PC-3 (cell line): ENCODE results near the gene DNAH2. TPM values are rescaled to one million over a fixed set of nuclear protein-coding genes. Genes with fewer than 3 reads are reported as not detected.

ENCODE experiments used
- ATAC-seq: fragments of 200-7000 bp; cut with Tn5 transposase; 2 replicates; pipeline ENCODE4 v1.9.1; 2020; ENCODE audit warnings: mild to moderate bottlenecking, moderate library complexity
- BruUV-seq: library from RNA; stranded (reverse); fragments of 400-500 nt; replicated peaks from 2 replicates; lab custom pipeline; 2021; lab: Mats Ljungman, UMichigan
- CTCF ChIA-PET: fragments of 300-600 bp; sonication (Branson Sonifier 250); formaldehyde crosslinking; loops from one replicate; lab custom pipeline; 2022; ENCODE audit warnings: antibody characterized with exemption; lab: Charles Lee
- POLR2A ChIA-PET: fragments of 300-600 bp; sonication (Branson Sonifier 250); formaldehyde crosslinking; loops from one replicate; lab custom pipeline; 2022; ENCODE audit warnings: antibody characterized with exemption; ENCODE audit not compliant: unreplicated experiment; lab: Charles Lee
- DNase-seq: peaks from one replicate; pipeline ENCODE4 v3.0.0-alpha.2; 2015
- H2AFZ ChIP-seq: fragments of 300-600 bp; sonication (generic); 2 replicates; pipeline ENCODE4 v1.6.0; 2016; ENCODE audit warnings: antibody characterized with exemption, low read length
- H3F3A ChIP-seq: fragments of 300-600 bp; sonication (generic); one replicate; pipeline ENCODE4 v1.6.0; 2017; ENCODE audit warnings: antibody characterized with exemption, low read length, control low read depth, mild to moderate bottlenecking; ENCODE audit not compliant: unreplicated experiment
- H3K27ac ChIP-seq: fragments of 300-600 bp; sonication (generic); 2 replicates; pipeline ENCODE4 v1.5.1; 2016; ENCODE audit warnings: mild to moderate bottlenecking, low read length
- H3K27me3 ChIP-seq: fragments of 300-600 bp; sonication (generic); 2 replicates; pipeline ENCODE4 v1.6.1; 2016; ENCODE audit warnings: low read length, mixed read lengths
- H3K36me3 ChIP-seq: fragments of 300-600 bp; sonication (generic); 2 replicates; pipeline ENCODE4 v1.6.1; 2016; ENCODE audit warnings: low read depth, mixed run types, low read length, mixed read lengths
- H3K4me1 ChIP-seq: fragments of 300-600 bp; sonication (generic); 2 replicates; pipeline ENCODE4 v1.5.1; 2016; ENCODE audit warnings: low read length; ENCODE audit not compliant: insufficient read depth
- H3K4me2 ChIP-seq: fragments of 300-600 bp; sonication (generic); 2 replicates; pipeline ENCODE4 v1.6.0; 2016; ENCODE audit warnings: low read length
- H3K4me3 ChIP-seq: fragments of 300-600 bp; sonication (generic); 2 replicates; pipeline ENCODE4 v1.5.1; 2016; ENCODE audit warnings: mild to moderate bottlenecking, low read length, mixed read lengths
- H3K79me2 ChIP-seq: fragments of 300-600 bp; sonication (generic); 2 replicates; pipeline ENCODE4 v1.6.1; 2017; ENCODE audit warnings: low read length, mixed read lengths
- H3K9ac ChIP-seq: fragments of 300-600 bp; sonication (generic); 2 replicates; pipeline ENCODE4 v1.6.0; 2016; ENCODE audit warnings: mild to moderate bottlenecking, low read length
- H3K9me2 ChIP-seq: fragments of 300-600 bp; sonication (generic); replicated peaks from 2 replicates; pipeline ENCODE4 v1.6.1; 2016; ENCODE audit warnings: mixed run types, low read length, mixed read lengths
- H3K9me3 ChIP-seq: fragments of 300-600 bp; sonication (generic); 2 replicates; pipeline ENCODE4 v1.6.1; 2016; ENCODE audit warnings: low read length, mixed read lengths
- H4K20me1 ChIP-seq: fragments of 300-600 bp; sonication (generic); 2 replicates; pipeline ENCODE4 v1.6.1; 2016; ENCODE audit warnings: low read length, mixed read lengths
- EZH2 ChIP-seq: fragments of 300-600 bp; sonication (generic); IDR thresholded peaks from one replicate; pipeline ENCODE4 v1.6.1; 2017; ENCODE audit warnings: antibody characterized with exemption, mild to moderate bottlenecking, low read length; ENCODE audit not compliant: unreplicated experiment
- EZH2phosphoT487 ChIP-seq: fragments of 300-600 bp; sonication (generic); IDR thresholded peaks from 2 replicates; pipeline ENCODE4 v1.6.1; 2018; ENCODE audit warnings: mild to moderate bottlenecking, antibody characterized with exemption, low read length, borderline replicate concordance
- intact Hi-C: fragments of 100-400 bp; cut with micrococcal nuclease; formaldehyde crosslinking; loops from 2 replicates; pipeline ENCODE4 v1.9.0; 2023
- total RNA-seq: library from RNA; depleted of rRNA; stranded (reverse); fragments of >200 nt; gene quantifications from 2 replicates; pipeline ENCODE4 v1.2.3, GENCODE V29; 2014
- TF ChIP-seq, protein P1 (sequence below): fragments of 300-600 bp; sonication (generic); conservative IDR thresholded peaks from 2 replicates; pipeline ENCODE4 v1.5.1; 2017; ENCODE audit warnings: antibody characterized with exemption, low read depth, mild to moderate bottlenecking, low read length

DNAH2 gene
- total RNA-seq, 1 experiment from 2014 or later, result 0.62 TPM

DNA sequence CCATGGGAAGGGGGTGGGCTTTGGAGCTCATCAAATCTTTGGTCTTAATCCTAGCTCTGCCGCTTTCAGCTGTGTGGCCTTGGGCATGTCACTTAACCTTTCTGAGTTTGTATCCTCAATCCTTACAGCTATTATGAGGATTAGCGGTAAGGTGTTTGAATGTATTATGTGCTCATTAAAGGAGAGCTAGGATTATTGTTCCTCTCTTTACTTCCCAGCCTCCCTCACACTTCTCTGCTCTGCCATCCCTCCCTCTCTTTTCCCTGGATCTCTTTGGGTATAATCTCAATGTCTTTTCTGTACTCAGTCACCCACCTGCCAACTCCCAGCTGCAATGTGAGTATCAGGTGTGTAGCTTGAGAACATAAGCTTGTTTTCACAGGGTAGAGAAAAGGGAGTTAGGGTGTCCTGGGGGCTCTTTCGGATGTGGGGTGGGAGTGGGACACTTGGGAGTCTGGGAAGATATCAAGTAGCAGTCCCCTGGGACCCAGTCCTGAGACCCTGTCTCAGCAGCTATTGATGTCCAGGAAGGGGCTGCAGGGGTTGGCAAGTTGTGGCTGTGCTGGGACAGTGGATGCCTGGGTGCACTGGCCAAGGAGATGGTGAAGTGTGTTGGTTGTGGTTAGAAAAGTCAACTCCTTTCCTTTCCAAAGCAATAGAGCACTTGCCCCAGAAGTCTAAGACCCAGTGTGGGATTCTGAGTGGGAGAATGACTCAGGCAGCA, 10.8 kb upstream of the DNAH2 start:
- no peak overlapping the region for H3K4me2 ChIP-seq
- POLR2A ChIA-PET, result no interaction called here

DNA sequence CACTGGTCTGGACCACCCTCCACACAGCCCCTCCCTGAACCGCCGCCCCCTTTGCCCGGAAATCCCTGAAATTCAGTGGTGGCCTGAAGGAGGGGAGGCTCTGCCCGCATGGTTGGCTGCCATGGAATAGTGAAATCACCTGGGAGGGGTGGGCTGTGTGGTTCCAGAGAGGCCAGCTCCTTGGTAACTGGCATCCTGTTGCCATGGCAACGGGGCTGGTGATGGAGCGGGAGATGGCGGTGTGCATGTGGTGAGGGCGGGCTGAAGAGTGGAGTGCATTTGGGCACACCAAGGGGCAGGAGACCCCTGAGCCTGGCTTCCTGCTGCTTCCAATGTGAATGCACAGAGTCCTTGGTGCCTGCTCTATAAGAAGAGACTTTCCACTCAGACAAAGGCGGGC, 10.1 kb upstream of the DNAH2 start:
- POLR2A ChIA-PET, result no interaction called here

More for the DNA sequence above, 10.8 kb upstream of the DNAH2 start:
- no peaks in the 10 kb centered on the region for H3K36me3 ChIP-seq
- no peak overlapping the region for H3K9ac ChIP-seq
- ATAC-seq (no peak), DNase-seq (no peak)
- CTCF ChIA-PET, result no interaction called here
- no peaks in the 10 kb centered on the region for H4K20me1 ChIP-seq
- intact Hi-C loops, result no loop called here
- H3K79me2 ChIP-seq, result no peaks in the 10 kb centered on the region
- H3K27ac ChIP-seq, result no peak overlapping the region
- no peaks in the 10 kb centered on the region for H3F3A ChIP-seq
- no peaks in the 10 kb centered on the region for H3K27me3 ChIP-seq
- no peaks in the 10 kb centered on the region for H3K9me2 ChIP-seq
- no peak overlapping the region for H2AFZ ChIP-seq
- BruUV-seq, result no TSS peak
- H3K4me3 ChIP-seq, result no peak overlapping the region
- TF ChIP-seq, protein P1, sequence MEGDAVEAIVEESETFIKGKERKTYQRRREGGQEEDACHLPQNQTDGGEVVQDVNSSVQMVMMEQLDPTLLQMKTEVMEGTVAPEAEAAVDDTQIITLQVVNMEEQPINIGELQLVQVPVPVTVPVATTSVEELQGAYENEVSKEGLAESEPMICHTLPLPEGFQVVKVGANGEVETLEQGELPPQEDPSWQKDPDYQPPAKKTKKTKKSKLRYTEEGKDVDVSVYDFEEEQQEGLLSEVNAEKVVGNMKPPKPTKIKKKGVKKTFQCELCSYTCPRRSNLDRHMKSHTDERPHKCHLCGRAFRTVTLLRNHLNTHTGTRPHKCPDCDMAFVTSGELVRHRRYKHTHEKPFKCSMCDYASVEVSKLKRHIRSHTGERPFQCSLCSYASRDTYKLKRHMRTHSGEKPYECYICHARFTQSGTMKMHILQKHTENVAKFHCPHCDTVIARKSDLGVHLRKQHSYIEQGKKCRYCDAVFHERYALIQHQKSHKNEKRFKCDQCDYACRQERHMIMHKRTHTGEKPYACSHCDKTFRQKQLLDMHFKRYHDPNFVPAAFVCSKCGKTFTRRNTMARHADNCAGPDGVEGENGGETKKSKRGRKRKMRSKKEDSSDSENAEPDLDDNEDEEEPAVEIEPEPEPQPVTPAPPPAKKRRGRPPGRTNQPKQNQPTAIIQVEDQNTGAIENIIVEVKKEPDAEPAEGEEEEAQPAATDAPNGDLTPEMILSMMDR, result no peak
- no peak for TF ChIP-seq EZH2
- no peaks in the 10 kb centered on the region for H3K9me3 ChIP-seq
- no peaks in the 10 kb centered on the region for H3K4me1 ChIP-seq

More for the DNA sequence above, 10.1 kb upstream of the DNAH2 start:
- Histone ChIP-seq H3K79me2 (no peaks in the 10 kb centered on the region), H3K27me3 (no peaks in the 10 kb centered on the region), H3F3A (no peaks in the 10 kb centered on the region), H3K4me1 (no peaks in the 10 kb centered on the region), H3K9me2 (no peaks in the 10 kb centered on the region), H3K36me3 (no peaks in the 10 kb centered on the region), H3K4me2 (no peak overlapping the region), H3K9me3 (no peaks in the 10 kb centered on the region), H4K20me1 (no peaks in the 10 kb centered on the region), H2AFZ (no peak overlapping the region), H3K27ac (no peak overlapping the region), H3K4me3 (no peak overlapping the region), H3K9ac (no peak overlapping the region)
- no peak for DNase-seq
- CTCF ChIA-PET, result no interaction called here
- BruUV-seq, result no TSS peak
- intact Hi-C loops, result no loop called here
- ATAC-seq, result no peak
- no peak for TF ChIP-seq EZH2
- TF ChIP-seq EZH2phosphoT487, result no peak
- TF ChIP-seq, protein P1, result no peak
